Measurements from ENCODE around the gene FNDC5.
A peak's percentile ranks its signal among the peaks of the same experiment; 100 is the strongest.

FNDC5 gene

DNA sequence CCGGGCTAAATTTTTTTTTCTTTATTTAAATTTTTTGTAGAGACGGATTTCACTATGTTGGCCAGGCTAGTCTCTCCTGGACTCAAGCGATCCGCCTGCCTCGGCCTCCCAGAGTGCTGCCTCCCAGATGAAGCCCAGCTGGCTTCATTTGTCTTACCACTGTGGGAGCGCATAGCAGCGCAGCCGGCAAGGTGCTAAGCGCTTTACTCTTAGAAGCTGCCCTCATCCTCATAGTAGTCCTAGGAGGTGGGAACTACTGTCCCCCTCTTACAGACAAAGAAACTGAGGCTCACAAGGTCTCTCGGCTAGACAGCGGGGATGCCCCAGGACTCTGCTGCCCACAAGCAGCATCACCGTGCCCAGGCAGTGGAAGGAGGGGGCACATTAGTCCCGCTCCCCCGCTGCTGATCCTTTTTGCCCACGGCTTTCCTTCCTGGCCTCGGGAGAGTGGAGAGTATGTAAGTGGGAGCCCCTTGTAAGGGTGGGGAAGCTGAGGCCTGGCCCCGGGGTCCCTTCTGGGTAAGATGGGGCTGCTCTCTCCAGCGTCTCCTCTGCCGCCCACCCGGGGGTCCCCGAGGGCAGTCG, 29.8 kb upstream of the FNDC5 start (continued):
- TF ChIP-seq, protein P1, sequence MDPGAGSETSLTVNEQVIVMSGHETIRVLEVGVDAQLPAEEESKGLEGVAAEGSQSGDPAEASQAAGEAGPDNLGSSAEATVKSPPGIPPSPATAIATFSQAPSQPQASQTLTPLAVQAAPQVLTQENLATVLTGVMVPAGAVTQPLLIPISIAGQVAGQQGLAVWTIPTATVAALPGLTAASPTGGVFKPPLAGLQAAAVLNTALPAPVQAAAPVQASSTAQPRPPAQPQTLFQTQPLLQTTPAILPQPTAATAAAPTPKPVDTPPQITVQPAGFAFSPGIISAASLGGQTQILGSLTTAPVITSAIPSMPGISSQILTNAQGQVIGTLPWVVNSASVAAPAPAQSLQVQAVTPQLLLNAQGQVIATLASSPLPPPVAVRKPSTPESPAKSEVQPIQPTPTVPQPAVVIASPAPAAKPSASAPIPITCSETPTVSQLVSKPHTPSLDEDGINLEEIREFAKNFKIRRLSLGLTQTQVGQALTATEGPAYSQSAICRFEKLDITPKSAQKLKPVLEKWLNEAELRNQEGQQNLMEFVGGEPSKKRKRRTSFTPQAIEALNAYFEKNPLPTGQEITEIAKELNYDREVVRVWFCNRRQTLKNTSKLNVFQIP (CRISPR knock-in tag; IDR thresholded peaks at IDR 0.05; ENCODE audit: borderline replicate concordance, low read depth): no peak
- TF ChIP-seq RARB (CRISPR knock-in tag; IDR thresholded peaks at IDR 0.05) (no peak), ARNTL (CRISPR knock-in tag; IDR thresholded peaks at IDR 0.05; ENCODE audit: borderline replicate concordance, low read depth) (no peak), GLIS3 (CRISPR knock-in tag; IDR thresholded peaks at IDR 0.05) (no peak), ZFP3 (CRISPR knock-in tag; IDR thresholded peaks at IDR 0.05) (no peak), ZC3H10 (CRISPR knock-in tag; IDR thresholded peaks at IDR 0.05) (no peak), ZNF70 (CRISPR knock-in tag; IDR thresholded peaks at IDR 0.05) (no peak)

DNA sequence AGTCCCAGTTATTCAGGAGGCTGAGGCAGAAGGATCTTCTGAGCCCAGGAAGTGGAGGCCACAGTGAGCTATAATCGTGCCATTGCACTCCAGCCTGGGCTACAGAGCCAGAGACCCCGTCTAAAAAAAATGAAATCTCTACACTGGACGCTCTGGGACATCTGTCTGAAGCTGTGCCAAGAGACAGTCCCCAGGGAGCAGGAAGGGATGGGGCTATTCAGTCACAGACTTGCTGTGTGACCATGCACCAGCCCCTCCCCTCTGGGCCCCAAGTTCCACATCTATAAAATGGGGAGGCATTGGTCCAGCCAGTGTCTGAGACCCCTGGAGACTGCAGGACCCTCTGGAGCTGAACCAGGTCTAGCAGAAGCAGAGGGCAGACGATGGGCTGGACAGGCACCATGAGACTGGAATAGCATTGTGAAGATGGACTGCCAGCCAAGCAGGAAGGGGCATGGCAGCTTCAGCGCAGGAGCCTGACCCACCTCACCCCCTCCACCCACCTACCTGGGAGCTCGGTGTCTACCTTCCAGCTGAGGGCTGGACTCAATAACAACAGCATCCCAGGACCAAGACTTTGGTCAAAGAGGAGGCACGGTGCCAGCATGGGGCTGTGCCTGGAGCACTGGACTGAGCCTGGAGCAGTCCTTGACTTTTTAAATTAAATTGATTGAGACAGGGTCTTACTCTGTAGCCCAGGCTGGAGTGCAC, 29.0 kb upstream of the FNDC5 start:
- ATAC-seq: peak; percentile 61
- no peak for TF ChIP-seq RARB (CRISPR knock-in tag; IDR thresholded peaks at IDR 0.05)
- TF ChIP-seq GLIS3 (CRISPR knock-in tag; IDR thresholded peaks at IDR 0.05): no peak
- no peak for TF ChIP-seq ARNTL (CRISPR knock-in tag; IDR thresholded peaks at IDR 0.05; ENCODE audit: borderline replicate concordance, low read depth)

DNA sequence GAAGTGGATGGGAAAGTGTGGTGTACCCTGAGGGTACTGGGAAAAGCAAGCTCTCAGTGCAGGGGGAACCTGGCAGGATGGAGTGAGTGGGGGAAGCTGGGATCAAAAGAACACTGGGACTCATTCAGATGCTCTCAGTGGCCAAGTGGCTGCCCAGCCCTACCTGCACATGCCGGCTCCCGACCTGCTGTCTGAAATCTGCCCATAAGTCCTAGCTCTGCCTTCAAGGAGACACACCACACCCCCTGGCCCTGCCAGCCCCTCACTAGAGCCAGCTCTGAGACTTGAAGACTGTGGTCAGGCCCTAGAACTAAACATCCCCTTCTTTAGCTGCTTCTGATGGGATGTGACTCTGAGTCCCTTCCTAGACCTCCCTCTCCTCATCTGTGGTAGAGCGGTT, 28.2 kb upstream of the FNDC5 start:
- no peak for ATAC-seq
- TF ChIP-seq SNAI2 (CRISPR knock-in tag; IDR thresholded peaks at IDR 0.05): no peak
- no peak for TF ChIP-seq ZNF8 (CRISPR knock-in tag; IDR thresholded peaks at IDR 0.05)
- TF ChIP-seq, protein P2, sequence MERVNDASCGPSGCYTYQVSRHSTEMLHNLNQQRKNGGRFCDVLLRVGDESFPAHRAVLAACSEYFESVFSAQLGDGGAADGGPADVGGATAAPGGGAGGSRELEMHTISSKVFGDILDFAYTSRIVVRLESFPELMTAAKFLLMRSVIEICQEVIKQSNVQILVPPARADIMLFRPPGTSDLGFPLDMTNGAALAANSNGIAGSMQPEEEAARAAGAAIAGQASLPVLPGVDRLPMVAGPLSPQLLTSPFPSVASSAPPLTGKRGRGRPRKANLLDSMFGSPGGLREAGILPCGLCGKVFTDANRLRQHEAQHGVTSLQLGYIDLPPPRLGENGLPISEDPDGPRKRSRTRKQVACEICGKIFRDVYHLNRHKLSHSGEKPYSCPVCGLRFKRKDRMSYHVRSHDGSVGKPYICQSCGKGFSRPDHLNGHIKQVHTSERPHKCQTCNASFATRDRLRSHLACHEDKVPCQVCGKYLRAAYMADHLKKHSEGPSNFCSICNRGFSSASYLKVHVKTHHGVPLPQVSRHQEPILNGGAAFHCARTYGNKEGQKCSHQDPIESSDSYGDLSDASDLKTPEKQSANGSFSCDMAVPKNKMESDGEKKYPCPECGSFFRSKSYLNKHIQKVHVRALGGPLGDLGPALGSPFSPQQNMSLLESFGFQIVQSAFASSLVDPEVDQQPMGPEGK (CRISPR knock-in tag; IDR thresholded peaks at IDR 0.05; ENCODE audit: borderline replicate concordance): no peak
- no peak for TF ChIP-seq GLIS3 (CRISPR knock-in tag; IDR thresholded peaks at IDR 0.05)
- TF ChIP-seq ISL1 (CRISPR knock-in tag; IDR thresholded peaks at IDR 0.05): no peak
- TF ChIP-seq ZNF70 (CRISPR knock-in tag; IDR thresholded peaks at IDR 0.05): no peak
- TF ChIP-seq BACH2 (CRISPR knock-in tag; IDR thresholded peaks at IDR 0.05; ENCODE audit: borderline replicate concordance): no peak
- no peak for TF ChIP-seq TOX (CRISPR knock-in tag; IDR thresholded peaks at IDR 0.05; ENCODE audit: borderline replicate concordance)
- TF ChIP-seq, protein P3, sequence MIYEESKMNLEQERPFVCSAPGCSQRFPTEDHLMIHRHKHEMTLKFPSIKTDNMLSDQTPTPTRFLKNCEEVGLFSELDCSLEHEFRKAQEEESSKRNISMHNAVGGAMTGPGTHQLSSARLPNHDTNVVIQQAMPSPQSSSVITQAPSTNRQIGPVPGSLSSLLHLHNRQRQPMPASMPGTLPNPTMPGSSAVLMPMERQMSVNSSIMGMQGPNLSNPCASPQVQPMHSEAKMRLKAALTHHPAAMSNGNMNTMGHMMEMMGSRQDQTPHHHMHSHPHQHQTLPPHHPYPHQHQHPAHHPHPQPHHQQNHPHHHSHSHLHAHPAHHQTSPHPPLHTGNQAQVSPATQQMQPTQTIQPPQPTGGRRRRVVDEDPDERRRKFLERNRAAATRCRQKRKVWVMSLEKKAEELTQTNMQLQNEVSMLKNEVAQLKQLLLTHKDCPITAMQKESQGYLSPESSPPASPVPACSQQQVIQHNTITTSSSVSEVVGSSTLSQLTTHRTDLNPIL (CRISPR knock-in tag; IDR thresholded peaks at IDR 0.05; ENCODE audit: low read depth): no peak
- TF ChIP-seq, protein P4, sequence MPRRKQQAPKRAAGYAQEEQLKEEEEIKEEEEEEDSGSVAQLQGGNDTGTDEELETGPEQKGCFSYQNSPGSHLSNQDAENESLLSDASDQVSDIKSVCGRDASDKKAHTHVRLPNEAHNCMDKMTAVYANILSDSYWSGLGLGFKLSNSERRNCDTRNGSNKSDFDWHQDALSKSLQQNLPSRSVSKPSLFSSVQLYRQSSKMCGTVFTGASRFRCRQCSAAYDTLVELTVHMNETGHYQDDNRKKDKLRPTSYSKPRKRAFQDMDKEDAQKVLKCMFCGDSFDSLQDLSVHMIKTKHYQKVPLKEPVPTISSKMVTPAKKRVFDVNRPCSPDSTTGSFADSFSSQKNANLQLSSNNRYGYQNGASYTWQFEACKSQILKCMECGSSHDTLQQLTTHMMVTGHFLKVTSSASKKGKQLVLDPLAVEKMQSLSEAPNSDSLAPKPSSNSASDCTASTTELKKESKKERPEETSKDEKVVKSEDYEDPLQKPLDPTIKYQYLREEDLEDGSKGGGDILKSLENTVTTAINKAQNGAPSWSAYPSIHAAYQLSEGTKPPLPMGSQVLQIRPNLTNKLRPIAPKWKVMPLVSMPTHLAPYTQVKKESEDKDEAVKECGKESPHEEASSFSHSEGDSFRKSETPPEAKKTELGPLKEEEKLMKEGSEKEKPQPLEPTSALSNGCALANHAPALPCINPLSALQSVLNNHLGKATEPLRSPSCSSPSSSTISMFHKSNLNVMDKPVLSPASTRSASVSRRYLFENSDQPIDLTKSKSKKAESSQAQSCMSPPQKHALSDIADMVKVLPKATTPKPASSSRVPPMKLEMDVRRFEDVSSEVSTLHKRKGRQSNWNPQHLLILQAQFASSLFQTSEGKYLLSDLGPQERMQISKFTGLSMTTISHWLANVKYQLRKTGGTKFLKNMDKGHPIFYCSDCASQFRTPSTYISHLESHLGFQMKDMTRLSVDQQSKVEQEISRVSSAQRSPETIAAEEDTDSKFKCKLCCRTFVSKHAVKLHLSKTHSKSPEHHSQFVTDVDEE (CRISPR knock-in tag; IDR thresholded peaks at IDR 0.05): no peak

DNA sequence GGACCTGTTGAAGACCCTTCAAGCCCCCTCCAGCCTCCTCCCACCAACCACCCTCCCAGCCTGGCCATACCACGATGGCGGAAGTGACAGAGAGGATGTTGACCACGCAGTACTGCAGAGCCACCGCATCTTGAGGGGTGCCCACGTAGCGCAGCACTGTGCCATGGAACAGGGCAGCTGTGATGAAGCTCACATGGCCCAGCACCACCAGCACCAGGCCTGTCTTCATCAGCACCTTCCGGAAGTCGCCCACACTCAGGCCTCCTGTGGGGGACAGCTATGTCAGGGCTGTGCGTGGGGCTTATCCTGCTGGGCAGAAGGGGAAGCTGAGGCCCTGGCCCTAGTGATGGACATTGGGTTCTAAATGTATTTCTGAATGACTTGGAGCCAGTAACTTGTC, 27.3 kb upstream of the FNDC5 start:
- no peak for ATAC-seq
- TF ChIP-seq ZNF565 (CRISPR knock-in tag; conservative IDR thresholded peaks at IDR 0.05; ENCODE audit: low read depth) (no peak), ZFP30 (CRISPR knock-in tag; IDR thresholded peaks at IDR 0.05) (no peak), ESRRG (CRISPR knock-in tag; IDR thresholded peaks at IDR 0.05) (no peak), ZFP3 (CRISPR knock-in tag; IDR thresholded peaks at IDR 0.05) (no peak), ISL1 (CRISPR knock-in tag; IDR thresholded peaks at IDR 0.05) (no peak), ZNF70 (CRISPR knock-in tag; IDR thresholded peaks at IDR 0.05) (no peak), ARNTL (CRISPR knock-in tag; IDR thresholded peaks at IDR 0.05; ENCODE audit: borderline replicate concordance, low read depth) (no peak), SNAI2 (CRISPR knock-in tag; IDR thresholded peaks at IDR 0.05) (no peak), BACH2 (CRISPR knock-in tag; IDR thresholded peaks at IDR 0.05; ENCODE audit: borderline replicate concordance) (no peak), RARB (CRISPR knock-in tag; IDR thresholded peaks at IDR 0.05) (no peak), GLIS3 (CRISPR knock-in tag; IDR thresholded peaks at IDR 0.05) (no peak), CSDC2 (CRISPR knock-in tag; IDR thresholded peaks at IDR 0.05) (no peak)
- TF ChIP-seq, protein P5, sequence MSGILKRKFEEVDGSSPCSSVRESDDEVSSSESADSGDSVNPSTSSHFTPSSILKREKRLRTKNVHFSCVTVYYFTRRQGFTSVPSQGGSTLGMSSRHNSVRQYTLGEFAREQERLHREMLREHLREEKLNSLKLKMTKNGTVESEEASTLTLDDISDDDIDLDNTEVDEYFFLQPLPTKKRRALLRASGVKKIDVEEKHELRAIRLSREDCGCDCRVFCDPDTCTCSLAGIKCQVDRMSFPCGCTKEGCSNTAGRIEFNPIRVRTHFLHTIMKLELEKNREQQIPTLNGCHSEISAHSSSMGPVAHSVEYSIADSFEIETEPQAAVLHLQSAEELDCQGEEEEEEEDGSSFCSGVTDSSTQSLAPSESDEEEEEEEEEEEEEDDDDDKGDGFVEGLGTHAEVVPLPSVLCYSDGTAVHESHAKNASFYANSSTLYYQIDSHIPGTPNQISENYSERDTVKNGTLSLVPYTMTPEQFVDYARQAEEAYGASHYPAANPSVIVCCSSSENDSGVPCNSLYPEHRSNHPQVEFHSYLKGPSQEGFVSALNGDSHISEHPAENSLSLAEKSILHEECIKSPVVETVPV (CRISPR knock-in tag; IDR thresholded peaks at IDR 0.05): no peak
- TF ChIP-seq, protein P3 (CRISPR knock-in tag; IDR thresholded peaks at IDR 0.05; ENCODE audit: low read depth): no peak
